ENCODE results near the gene RPS6KA2.

RPS6KA2 gene

DNA sequence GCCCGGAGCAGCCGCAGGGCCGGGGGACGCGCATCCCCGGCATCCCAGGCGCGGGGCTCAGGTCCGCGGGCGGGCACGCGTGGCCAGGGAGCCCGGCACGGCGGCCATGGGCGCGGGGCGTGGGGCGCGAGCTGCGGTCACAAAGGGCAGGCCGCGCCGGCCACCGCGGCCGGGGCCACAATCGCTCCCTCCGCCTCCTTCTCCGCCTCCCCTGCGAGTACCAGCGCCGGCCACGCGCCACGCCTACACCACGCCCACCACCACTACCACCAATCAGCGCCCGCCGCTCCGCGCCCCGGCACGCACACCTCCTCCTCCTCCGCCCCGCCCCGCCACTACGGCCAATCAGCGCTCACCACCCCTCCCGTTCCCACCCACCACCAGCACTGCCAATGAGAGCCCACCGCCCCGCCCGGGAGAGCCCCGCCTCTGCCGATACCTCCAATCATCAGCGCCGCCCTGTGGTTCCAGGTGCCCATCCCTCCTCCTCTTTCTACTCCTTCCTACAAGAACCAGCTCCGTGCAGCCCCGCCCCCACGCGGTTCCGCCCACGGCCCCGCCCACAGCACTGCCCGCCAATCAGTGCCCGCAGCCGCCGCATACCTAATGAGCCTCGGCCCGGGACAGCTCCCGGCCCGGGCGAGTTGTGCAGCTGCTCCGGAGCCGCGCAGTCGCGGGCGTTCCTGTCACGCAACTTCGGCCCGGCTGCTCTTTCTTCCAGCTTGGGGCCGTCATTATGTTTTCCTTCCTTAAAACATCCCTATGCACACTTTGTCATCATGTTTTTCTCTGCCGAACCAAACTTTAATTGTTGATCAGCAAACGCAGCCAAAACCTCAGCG, at the start of gene RPS6KA2:
Gene RPS6KA2, minus strand, starts transcription at position 219 of the 842 bp plus-strand sequence. CDS start 232 bp downstream, outside the sequence.
- peak; percentile 100 for DNase-seq (ENCODE audit: low read depth)

DNA sequence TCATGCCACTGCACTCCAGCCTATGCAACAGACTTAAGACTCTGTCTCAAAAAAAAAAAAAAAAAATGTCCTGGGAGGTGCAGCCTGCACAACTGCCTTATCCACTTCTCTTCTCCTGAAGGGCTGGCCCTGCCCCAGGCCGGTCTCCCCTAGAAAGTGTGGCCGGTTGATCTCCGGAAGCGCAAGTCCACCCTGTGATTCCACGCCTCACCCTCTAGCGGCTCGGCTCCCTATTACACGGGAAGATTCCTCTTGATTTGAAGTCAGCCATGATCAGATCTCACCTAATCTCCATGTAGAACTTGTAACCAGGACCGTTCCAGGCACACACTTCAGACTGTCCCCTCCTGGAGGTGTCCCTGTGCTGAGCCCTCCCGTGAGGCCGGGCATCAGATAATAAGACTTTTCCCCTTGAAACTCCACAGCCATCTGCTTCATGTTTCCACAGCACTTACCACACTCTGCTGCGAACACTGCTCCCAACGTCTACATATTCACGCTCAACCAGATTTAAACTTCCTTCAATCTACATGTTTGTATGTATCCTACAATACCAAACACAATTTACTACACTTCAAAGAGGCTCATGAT, 49.3 kb upstream of the RPS6KA2 start:
- DNase-seq (ENCODE audit: low read depth) = no peak

DNA sequence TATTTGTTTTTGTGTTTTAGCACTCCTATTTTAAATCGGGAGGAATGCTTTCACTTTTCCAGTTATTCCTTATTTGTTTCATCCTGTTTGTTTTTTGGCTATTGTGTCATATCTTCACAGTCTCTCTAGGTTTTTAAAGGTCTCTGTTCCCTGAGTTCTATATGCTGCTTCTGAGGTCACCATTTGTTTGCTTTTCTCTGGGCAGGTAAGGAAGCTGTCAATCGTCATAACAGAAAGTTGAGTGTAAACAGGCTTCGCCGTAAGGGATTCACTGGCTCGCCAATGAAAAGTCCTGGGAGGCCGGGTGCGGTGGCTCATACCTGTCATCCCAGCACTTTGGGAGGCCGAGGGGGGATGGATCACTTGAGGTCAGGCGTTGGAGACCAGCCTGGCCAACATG, 48.7 kb upstream of the RPS6KA2 start:
- DNase-seq (ENCODE audit: low read depth) = no peak

DNA sequence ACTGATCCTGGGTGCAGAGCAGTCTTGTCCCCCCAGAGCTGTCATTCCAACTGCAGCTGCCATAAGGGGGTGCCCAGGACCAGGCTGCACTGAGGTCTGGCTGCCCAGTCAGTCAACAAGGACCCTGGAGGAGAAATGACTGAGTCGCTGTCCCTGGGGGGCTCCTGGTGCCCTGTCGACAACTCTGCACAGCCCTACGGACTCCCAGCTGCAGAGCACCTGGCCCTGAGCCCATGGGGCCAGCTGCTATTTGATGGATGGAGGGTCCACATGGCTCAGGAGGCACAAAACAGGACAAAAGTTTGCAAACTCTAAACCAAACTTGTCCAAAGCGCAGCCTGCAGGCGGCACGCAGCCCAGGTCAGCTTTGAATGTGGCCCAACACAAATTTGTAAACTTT, 46.3 kb upstream of the RPS6KA2 start:
- DNase-seq (ENCODE audit: low read depth) = no peak

DNA sequence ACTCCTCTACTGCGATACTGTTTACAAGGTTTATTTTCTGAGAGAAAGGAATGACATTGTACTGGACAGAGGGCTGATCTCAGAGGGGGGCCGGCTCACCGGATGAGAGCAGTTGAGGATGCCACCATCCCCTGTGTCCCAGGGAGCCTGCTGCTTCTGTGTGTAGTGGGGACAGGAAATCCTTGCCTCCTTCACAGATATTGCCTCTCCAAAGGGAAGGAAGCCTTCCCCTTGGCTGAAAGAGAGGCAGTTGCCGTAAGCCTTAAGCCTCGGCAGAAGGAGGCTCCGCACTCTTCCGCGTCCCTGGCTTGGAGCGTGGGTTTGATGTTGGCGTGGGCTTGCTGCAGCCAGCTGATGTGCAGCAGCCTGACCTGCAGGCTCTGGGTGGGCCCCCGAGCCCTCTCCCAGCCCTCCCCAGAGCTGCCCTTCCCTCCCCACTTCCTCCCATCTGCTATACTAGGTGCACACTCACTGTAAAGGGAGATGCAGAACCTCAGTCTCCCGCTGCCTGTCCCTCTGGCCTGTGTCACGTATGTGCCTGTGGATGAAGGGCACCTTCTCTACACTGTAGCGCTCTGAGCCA, 45.7 kb upstream of the RPS6KA2 start:
- DNase-seq (ENCODE audit: low read depth) = no peak

DNA sequence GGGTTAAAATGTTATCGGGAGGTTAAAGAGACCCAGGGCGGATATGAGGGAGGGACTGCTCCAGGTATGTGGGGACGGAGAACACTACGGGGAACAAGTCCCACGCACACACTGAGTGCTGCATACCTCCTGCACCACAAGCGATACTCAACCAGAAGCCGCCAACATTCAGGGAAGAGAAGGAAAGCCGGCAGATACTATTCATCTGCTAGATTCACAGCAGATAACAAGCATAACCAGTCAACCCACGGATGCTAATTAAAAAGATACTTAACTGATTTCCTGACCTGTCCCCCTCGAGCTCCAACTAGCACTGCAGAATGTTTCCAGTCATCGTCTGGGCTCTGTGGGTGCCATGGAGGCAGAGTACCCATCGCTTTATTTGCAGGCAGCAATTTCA, 45.1 kb upstream of the RPS6KA2 start:
- DNase-seq (ENCODE audit: low read depth) = no peak

DNA sequence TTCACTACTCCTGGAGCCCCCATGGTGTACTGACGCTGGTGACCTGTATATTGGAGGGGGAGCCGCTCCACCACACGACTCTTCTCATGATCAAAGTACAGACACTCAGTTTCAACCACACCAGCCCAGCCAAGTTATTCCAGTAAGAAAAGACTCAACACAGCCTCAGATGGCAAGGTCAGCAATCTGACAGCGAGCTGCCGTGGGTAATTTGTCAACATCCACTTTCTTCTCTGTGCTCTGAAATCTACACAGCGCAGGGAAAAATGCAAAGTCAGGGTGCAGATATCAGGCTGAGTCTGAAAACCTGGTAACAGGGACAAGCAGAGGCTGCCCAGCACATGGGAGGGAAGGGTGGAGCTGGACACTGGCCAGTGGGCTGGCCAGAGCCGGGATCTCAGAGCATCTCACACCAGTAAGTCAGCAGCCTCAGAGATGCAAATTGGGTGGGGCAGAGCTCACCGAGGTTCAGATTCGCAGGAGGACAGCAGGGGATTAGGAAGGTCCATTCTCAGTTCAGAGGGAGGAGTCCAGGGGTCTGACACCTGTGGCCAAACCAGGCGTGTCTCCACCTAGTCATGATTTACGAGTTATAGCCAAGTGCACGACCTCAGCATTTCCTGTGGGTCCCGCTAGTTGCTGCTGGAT, 44.5 kb upstream of the RPS6KA2 start:
- DNase-seq (ENCODE audit: low read depth) = no peak

DNA sequence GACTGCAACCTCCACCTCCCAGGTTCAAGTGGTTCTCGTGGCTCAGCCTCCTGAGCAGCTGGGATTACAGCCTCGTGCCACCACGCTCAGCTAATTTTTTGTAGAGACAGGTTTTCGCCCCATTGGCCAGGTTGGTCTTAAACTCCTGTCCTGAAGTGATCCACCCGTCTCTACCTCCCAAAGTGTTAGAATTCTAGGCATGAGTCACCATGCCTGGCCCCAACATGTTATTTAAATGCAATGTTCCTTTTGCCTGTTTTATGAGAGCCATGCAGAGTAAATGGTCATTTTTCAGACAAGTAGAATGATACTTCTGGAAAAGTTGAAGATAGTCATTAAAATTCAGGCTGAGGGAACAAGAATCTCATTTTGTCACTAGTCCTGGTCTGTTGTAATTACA, 43.8 kb upstream of the RPS6KA2 start:
- DNase-seq (ENCODE audit: low read depth) = no peak

DNA sequence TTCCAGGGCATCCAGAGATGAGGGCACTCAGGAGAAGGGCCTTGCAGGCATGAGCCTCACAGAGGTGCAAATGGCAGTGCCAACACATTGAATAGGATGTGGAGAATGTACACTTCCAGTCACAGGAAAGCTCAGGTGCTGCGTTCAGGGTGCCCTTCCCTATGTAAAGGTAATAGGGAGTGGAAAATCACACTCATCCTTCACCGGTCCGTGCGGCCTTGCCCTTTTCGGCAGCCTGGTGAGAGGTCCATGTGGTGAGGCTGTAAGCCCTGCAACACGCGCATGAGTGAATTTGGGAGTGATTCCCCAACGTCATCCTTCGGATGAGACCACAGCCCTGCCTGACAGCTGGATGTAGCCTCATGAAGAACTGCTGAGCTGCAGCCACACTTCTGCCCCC, 43.0 kb upstream of the RPS6KA2 start:
- DNase-seq (ENCODE audit: low read depth) = no peak

DNA sequence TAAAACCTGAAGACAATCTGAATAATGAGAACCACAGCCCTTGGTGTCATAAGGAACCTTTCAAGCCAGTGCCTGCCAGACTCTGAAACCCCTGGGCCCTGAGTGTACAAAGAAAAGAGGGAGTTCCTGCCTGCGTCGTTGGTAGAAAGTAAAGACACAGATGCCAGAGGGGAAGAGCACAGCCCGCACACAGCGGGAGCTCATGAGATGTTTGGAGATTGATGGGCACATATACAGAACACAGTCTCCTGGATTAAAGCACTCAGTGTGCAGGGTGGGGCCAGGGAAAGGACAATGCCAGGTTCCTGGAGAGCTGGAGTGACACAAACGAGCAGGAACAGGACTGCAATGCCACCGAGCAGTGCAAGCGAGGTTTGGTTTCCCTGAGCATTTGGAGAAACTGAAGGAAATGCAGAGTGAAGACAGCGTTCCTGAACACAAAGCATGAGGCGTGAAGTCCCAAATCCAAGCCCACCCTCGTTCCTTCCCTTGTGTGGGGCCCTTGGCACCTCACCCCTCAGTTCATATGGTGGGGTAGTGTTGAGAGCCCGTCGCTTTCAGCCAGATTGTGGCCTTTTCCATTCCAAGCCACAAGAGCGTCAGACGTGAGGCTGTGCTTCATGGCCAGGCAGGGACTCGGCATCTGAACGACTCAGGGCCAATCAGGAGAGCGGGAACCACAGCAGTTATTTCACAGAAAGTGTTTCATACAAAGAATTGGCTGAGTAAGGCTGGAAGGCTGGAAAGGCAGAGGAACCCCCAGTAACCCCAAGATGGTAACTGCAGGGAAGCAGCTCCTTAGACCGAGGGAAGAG, 41.0 kb upstream of the RPS6KA2 start:
- no peak for DNase-seq (ENCODE audit: low read depth)

DNA sequence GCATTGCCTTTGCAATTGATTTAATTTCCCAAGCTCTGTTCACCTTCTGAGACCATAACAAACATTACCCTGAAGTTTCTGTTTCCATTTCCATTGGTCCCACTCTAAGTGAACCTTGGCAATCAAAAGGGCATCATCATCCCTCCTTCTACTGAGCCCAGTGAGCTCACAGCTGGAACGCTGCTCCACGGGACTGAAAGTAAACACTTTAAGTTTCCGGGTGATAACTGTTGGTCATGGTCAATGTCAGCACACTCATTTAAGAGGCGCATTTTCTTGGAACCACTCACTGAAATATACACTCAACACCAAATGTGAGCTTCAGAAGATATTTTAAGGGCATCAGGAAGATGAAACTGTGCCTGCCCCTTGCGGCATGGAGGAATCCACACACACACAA, 37.1 kb upstream of the RPS6KA2 start:
- DNase-seq (ENCODE audit: low read depth) = no peak

DNA sequence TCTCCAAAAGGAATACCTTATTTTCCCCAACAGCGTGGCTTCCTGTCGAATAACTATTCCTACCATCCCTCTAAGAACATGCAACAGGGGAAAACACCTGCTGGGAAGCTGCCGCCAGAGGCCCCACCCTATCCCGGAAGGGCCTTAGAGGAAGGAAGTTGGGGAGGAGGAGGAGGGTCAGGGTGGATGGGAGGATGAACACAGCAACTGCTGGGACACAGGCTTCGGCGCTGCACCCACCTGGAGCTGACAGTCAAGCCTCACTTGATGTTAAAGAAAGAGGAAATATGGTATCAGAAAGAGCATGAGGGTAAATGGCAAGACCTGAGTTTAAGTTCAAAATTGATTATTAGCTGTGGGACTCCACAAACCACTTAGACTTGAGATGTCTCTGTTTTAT, 36.5 kb upstream of the RPS6KA2 start:
- DNase-seq (ENCODE audit: low read depth) = no peak

DNA sequence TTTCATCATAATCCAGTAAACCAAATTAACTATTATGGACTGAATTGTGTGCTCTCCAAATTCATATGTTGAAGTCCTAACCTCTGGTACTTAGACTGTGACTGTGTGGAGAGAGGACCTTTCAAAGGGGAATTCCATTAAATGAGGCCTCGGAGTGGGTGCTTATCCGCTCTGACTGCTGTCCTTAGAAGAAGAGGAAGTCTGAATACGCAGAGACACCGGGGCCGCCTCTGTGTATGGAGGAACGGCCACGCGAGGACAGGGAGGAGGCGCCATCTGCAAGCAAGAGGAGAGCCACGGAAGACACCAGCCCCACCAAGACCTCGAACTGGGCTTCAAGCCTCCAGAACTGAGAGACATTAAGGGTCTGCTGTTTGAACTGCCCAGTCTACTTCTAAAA, 35.6 kb upstream of the RPS6KA2 start:
- DNase-seq (ENCODE audit: low read depth) = no peak

DNA sequence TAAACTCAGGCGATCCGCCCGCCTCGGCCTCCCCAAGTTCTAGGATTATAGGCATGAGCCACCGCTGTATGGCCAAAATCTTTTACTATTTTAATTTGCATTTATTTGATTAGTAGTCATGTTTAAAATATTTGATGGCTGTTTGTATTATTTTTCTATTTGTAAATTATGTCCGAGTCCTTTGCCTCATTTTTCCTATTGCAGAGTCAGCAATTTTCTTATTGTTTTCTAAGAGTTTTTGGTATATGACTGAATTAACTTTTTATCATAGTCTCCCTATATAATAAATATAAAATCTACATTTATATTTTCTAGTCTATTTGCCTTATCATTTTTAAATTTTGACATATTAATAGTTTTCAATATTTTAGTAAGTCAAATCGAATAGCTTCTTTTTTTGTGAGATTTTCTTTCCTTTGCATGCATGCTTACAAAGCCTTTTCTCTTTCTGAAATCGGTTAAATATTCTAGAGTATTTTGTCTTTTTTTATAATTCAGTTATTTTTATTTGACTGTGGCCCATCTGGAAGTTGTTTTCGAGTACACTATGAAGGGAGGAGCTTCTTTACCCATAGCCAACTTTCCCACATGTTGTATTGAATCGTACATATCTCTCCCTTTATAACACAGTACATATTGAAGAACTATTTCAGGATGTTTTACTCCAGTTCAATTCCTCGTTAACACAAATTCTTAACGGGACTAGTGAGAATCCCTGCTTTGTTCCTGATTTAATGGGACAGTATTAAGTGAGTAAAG, 34.5 kb upstream of the RPS6KA2 start:
- no peak for DNase-seq (ENCODE audit: low read depth)

DNA sequence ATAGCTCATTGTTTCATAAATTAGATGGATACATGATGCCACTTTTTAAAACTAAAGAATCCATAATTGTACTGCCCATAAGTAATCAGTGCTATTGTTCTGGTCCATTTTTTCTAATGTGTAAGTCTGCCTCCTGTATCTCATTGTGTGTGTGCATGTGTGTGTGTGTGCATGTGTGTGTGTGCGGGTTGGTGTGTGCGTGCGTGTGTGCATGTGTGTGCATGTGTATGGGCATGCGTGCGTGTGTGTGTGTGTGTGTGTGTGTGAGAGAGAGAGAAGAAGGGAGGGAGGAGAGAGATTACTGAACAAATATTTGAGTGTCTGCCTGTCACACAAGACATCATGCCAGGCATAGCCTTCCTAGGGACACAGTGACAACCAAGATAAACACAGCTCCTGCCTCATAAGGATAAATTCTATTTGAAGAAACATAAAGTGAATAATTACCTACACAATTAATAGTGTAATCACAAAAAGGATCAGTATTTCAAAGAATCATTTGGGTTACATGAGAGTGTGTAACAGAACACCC, 33.2 kb upstream of the RPS6KA2 start:
- DNase-seq (ENCODE audit: low read depth) = no peak

DNA sequence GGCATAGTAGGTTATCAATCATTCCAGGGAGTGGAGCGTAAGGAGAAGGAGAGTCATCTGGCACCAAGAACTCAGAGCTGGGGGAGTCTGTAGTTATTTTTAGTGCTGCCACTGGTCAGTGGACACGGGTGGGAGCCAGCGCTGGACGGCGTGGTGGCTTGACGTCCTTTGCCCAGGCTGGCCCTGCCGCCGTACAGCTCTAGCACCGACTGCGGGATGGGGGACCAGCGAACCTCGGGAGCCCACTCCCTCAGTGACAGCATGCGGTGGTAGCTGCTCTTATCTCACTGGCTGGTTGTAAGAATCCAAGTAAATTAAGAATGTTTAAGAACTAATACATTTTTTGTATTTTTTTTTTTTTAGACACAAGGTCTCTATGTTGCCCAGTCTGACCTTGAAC, 32.5 kb upstream of the RPS6KA2 start:
- DNase-seq (ENCODE audit: low read depth) = no peak

DNA sequence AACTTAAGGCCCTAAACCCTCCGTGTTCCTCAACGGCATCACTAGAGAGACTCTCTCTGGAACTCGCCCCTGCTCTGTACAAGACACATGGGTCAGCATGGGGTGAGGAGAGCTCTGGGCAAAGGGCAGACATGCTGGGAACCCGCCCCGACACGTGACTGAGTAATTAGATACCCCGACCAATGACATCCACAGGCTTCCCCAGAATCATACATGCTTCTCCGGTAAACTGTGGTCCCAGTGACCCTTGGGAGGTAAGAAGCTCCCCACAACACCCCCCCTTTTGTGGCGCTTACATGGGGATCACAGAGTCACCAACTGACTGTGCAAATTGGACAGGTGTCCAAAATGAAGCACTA, 31.7 kb upstream of the RPS6KA2 start:
- no peak for DNase-seq (ENCODE audit: low read depth)

DNA sequence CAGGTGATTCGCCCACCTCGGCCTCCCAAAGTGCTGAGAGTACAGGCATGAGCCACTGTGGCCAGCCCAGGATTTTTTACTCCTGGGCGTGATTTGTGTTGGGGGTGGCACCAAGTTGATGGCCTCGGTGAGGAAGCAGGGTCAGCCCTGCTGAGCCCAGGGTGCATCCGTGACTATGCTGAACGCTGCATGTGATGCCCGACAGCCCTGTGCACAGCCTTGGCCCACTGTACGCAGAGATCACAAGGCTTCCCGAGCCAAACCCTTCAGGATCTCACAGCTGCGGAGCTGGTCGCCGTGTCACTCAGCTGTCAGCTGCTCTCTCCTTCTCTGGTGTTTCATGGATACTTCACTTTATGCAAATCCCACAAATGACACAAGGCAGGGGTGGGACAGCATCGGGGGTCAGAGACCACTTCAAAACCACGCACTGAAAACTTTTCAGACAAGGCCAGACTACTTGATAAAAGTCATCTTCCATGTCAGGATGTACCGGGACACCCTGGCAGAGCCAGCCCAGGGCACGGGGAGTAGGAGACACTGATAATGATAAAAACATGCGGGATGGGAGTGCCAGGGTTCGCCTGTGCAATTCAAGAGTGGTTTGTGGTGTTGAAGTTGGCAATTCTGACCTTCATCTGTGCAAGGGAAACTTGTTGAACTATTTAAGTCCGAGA, 31.2 kb upstream of the RPS6KA2 start:
- DNase-seq (ENCODE audit: low read depth) = no peak

DNA sequence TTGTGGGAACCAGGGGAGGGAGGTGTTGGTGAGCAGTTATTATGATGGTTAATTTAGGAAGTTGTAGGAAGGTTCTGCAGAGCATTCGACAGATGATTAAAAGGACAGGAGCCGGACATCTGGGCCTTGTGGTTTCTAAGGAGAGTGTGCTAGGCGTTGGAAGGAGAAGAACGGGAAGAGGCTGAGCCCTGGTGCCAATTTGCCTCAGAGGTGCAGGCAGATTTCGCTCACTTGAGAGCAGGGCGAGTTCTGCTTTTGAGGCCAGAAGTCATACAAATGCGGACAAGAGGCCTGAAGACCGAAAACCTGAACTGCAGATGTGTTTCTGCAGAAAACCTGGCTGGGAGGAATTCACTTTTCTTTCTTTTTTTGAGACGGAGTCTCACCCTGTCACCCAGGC, 30.5 kb upstream of the RPS6KA2 start:
- no peak for DNase-seq (ENCODE audit: low read depth)
